ENCODE data around the gene BEND7.

DNA sequence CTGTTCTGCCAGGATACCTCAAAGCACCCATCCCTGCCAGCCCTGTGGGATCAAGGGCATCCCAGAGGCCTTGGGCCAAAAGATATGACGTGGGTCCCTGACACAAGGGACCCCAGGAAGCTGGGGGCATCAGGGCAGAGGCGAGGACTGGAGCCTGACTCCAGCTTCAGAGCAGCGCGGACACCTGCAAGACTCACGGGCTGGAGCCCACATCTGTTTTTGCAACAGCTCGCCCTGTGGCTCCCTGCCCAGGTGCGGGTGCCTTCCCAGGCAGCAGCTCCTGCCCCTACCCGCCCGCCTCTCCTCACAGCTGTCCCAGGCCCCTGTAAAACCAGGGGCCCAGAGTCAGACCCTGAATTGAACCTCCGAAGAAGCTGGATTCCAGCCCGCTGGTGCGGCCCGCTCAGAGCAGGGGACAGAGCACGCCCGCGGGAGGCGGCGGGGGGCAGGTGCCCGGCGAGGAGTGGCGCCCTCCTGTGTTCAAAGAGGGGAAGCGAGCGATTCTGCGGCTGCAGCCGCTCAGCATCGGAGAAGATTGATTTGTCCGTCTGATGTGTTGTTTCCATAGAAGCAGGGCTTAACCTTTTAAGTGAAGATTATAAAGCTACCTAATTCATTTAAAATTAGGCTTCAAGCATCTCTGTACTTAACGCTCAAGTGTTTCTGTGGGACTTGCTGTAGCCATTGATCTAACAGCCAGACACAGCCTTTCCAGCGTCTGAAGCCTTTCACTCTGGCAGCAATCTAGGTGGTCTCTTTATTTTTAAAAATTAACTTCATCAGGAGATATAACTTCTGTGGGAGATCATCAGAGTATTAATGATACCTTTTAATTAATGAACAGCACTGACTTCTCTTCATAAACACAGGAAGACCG lies 88.4 kb downstream of the BEND7 start:
- no peak for TF ChIP-seq RFX5 (IDR thresholded peaks at IDR 0.05; ENCODE audit: borderline replicate concordance, low read depth, low read length)
- TF ChIP-seq CBX5 (IDR thresholded peaks at IDR 0.05; ENCODE audit: low read depth, low read length): no peak
- TF ChIP-seq, protein P1, sequence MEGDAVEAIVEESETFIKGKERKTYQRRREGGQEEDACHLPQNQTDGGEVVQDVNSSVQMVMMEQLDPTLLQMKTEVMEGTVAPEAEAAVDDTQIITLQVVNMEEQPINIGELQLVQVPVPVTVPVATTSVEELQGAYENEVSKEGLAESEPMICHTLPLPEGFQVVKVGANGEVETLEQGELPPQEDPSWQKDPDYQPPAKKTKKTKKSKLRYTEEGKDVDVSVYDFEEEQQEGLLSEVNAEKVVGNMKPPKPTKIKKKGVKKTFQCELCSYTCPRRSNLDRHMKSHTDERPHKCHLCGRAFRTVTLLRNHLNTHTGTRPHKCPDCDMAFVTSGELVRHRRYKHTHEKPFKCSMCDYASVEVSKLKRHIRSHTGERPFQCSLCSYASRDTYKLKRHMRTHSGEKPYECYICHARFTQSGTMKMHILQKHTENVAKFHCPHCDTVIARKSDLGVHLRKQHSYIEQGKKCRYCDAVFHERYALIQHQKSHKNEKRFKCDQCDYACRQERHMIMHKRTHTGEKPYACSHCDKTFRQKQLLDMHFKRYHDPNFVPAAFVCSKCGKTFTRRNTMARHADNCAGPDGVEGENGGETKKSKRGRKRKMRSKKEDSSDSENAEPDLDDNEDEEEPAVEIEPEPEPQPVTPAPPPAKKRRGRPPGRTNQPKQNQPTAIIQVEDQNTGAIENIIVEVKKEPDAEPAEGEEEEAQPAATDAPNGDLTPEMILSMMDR (IDR thresholded peaks at IDR 0.05; ENCODE audit: control extremely low read depth in 1 of 3, insufficient read depth in 1 of 3, low read depth in 1 of 3, low read length in 3 of 3): peak; percentile 85 to 90 (median 89)
- peak; percentile 34 for TF ChIP-seq SUZ12 (IDR thresholded peaks at IDR 0.05; ENCODE audit: low read length)
- 0 out of 2 replicates have a peak, but pooled peaks have one; percentile 30 for TF ChIP-seq YY1 (IDR thresholded peaks at IDR 0.05; ENCODE audit: low read depth, low read length)
- TF ChIP-seq, protein P2, sequence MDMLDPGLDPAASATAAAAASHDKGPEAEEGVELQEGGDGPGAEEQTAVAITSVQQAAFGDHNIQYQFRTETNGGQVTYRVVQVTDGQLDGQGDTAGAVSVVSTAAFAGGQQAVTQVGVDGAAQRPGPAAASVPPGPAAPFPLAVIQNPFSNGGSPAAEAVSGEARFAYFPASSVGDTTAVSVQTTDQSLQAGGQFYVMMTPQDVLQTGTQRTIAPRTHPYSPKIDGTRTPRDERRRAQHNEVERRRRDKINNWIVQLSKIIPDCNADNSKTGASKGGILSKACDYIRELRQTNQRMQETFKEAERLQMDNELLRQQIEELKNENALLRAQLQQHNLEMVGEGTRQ (IDR thresholded peaks at IDR 0.05; ENCODE audit: low read length): no peak
- TF ChIP-seq ZNF274 (IDR thresholded peaks at IDR 0.05; ENCODE audit: borderline replicate concordance, extremely low read depth, low read length): no peak
- TF ChIP-seq CREB1 (IDR thresholded peaks at IDR 0.05): no peak
- no peak for TF ChIP-seq ASH2L (IDR thresholded peaks at IDR 0.05; ENCODE audit: low read length)
- TF ChIP-seq POLR2AphosphoS5 (IDR thresholded peaks at IDR 0.05; ENCODE audit: low read depth, low read length): no peak
- TF ChIP-seq NRF1 (IDR thresholded peaks at IDR 0.05; ENCODE audit: low read depth, low read length): no peak
